ENCODE results near the gene SHISA7. TPM values are rescaled to one million over a fixed set of nuclear protein-coding genes. Genes with fewer than 3 reads are reported as not detected.

The SHISA7 gene
- total RNA-seq, 1 experiment from 2014 or later = not detected

DNA sequence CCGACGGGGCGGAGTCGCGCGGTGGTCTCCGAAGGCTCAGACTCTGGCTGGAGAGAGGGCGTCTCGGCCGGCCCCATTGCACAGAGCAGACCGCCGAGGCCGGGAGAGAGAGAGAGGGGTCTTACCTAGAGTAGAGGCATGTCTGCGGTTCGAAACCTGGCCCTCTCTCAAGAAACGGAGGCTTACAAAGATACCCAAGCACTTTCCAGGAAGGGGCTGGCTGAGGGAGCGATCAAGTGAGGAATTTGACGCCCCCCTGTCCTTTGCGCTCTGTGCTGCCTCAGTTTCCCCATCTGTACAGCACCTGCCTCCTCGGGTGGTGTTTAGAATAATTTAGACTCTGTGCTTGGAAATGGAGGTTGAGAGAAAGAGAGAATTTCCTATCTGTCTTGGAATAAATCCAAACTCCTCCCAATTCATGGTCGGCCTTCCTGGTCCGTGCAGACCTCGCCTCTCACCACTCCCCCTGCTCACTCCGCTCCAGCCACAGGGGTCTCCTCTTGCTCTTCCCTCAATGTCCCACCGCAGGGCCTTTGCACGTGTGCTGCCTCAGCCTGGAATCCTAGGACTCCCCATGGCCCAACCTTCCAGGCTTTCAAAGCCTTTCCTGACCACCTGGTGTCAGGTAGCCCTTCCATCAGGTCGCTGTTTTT is 19.0 kb upstream of the SHISA7 start:
- peak; percentile 44 for DNase-seq
- H3F3A ChIP-seq (ENCODE audit: low read length, unreplicated experiment) = no peaks in the 10 kb centered on the region
- H3K36me3 ChIP-seq (ENCODE audit: low read depth, low read length) = no peaks in the 10 kb centered on the region
- H3K27me3 ChIP-seq (ENCODE audit: low read length) = no peaks in the 10 kb centered on the region
- no peak for ATAC-seq
- POLR2A ChIA-PET (ENCODE audit: unreplicated experiment) = interaction anchor here (0.6 to 1.1 kb wide), 6 partner anchors 12 to 1817 kb away, joined by 3 to 17 read pairs (median 4); no protein-coding TSS in a partner anchor
- H3K4me1 ChIP-seq (ENCODE audit: insufficient read depth, low read length) = peaks cover 13% of the 10 kb centered on the region
- no peaks in the 10 kb centered on the region for H3K9me2 ChIP-seq (replicated peaks; ENCODE audit: low read length)
- peak overlapping the region; percentile 75 for H3K4me3 ChIP-seq (ENCODE audit: low read length)
- peaks cover 27% of the 10 kb centered on the region for H3K79me2 ChIP-seq (ENCODE audit: low read length)
- BruUV-seq (replicated peaks) = TSS peak; percentile 87
- no peaks in the 10 kb centered on the region for H3K9me3 ChIP-seq (ENCODE audit: low read length)
- intact Hi-C loops (cut with micrococcal nuclease) = loop anchor here (5.0 kb wide), 1 partner anchor 170 kb away; no protein-coding TSS in a partner anchor
- H4K20me1 ChIP-seq (ENCODE audit: low read length) = peaks cover 6% of the 10 kb centered on the region; the same call in 1 of the 2 replicates
- peak overlapping the region; percentile 63 for H3K9ac ChIP-seq (ENCODE audit: low read length)
- peak overlapping the region; percentile 93 for H3K4me2 ChIP-seq (ENCODE audit: low read length)
- H2AFZ ChIP-seq (ENCODE audit: low read length) = peak overlapping the region; percentile 96
- H3K27ac ChIP-seq (ENCODE audit: low read length) = no peak overlapping the region
- CTCF ChIA-PET = interaction anchor here (0.7 to 1.1 kb wide), 4 partner anchors 42 to 487 kb away, joined by 3 to 11 read pairs (median 4); no protein-coding TSS in a partner anchor
- TF ChIP-seq EZH2phosphoT487 (IDR thresholded peaks at IDR 0.05; ENCODE audit: borderline replicate concordance, low read length) = no peak
- TF ChIP-seq EZH2 (IDR thresholded peaks at IDR 0.05; ENCODE audit: low read length, unreplicated experiment) = no peak

DNA sequence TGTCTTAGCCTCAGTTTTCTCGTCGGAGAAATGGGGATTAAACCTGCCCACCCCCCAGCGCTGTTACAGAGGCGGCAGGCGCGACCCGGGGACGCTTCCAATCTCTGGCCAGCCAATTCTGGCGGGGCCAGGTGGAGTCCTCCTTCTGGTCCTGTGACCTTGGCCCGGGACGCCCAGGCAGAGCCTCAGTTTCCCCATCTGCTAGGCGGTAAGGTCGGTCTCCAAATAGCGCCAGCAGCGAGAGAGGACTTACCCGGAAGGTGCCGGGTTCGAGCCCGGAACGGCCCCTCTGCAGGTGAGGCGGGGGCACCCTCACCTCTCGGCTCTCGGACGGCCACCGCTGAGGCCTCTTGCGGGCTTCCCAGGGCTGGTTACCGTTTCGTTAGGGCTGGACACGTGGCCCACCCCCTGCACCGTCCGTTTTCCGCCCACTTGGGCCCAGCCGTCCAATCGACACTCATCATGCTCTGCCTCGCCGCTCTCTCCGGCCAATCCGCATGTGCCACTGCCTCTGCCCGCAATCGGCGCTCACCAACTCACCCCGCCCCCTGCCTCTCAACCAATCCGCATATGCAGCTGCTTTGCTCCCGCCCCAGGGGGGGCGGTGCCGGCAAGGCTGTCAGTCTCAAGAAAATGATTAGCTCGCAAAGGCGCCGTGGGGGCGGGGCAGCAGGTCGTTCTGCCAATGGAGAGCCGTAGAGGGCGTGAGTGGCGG is 18.3 kb upstream of the SHISA7 start, which contains the start of gene ISOC2:
TSS of gene ISOC2 (minus strand) at position 384 of the 715 bp plus-strand sequence. CDS start 5,156 bp downstream, outside the sequence.
- CTCF ChIA-PET = interaction anchor here (0.7 to 1.1 kb wide), 4 partner anchors 43 to 487 kb away, joined by 3 to 11 read pairs (median 4); no protein-coding TSS in a partner anchor
- H3K27me3 ChIP-seq (ENCODE audit: low read length) = no peaks in the 10 kb centered on the region
- no peaks in the 10 kb centered on the region for H3K9me3 ChIP-seq (ENCODE audit: low read length)
- POLR2A ChIA-PET (ENCODE audit: unreplicated experiment) = interaction anchor here (0.6 to 1.1 kb wide), 7 partner anchors 12 to 1817 kb away, joined by 3 to 17 read pairs (median 4); no protein-coding TSS in a partner anchor
- H3K4me1 ChIP-seq (ENCODE audit: insufficient read depth, low read length) = peaks cover 13% of the 10 kb centered on the region
- H2AFZ ChIP-seq (ENCODE audit: low read length) = peak within 1 kb of the TSS; percentile 96
- H3K9ac ChIP-seq (ENCODE audit: low read length) = peak within 1 kb of the TSS; percentile 97
- 0 out of 2 replicates have a peak, but pooled peaks cover 2% of the 10 kb centered on the region for H3K36me3 ChIP-seq (ENCODE audit: low read depth, low read length)
- peak; percentile 100 for DNase-seq
- H3K4me3 ChIP-seq (ENCODE audit: low read length) = peak within 1 kb of the TSS; percentile 91
- TSS peak; percentile 57 for BruUV-seq (replicated peaks)
- no peaks in the 10 kb centered on the region for H3F3A ChIP-seq (ENCODE audit: low read length, unreplicated experiment)
- TF ChIP-seq, protein P1, sequence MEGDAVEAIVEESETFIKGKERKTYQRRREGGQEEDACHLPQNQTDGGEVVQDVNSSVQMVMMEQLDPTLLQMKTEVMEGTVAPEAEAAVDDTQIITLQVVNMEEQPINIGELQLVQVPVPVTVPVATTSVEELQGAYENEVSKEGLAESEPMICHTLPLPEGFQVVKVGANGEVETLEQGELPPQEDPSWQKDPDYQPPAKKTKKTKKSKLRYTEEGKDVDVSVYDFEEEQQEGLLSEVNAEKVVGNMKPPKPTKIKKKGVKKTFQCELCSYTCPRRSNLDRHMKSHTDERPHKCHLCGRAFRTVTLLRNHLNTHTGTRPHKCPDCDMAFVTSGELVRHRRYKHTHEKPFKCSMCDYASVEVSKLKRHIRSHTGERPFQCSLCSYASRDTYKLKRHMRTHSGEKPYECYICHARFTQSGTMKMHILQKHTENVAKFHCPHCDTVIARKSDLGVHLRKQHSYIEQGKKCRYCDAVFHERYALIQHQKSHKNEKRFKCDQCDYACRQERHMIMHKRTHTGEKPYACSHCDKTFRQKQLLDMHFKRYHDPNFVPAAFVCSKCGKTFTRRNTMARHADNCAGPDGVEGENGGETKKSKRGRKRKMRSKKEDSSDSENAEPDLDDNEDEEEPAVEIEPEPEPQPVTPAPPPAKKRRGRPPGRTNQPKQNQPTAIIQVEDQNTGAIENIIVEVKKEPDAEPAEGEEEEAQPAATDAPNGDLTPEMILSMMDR (conservative IDR thresholded peaks at IDR 0.05; ENCODE audit: low read depth, low read length) = no peak
- TF ChIP-seq EZH2 (IDR thresholded peaks at IDR 0.05; ENCODE audit: low read length, unreplicated experiment) (no peak), EZH2phosphoT487 (IDR thresholded peaks at IDR 0.05; ENCODE audit: borderline replicate concordance, low read length) (no peak)
- peaks cover 27% of the 10 kb centered on the region for H3K79me2 ChIP-seq (ENCODE audit: low read length)
- H3K4me2 ChIP-seq (ENCODE audit: low read length) = peak within 1 kb of the TSS; percentile 97
- intact Hi-C loops (cut with micrococcal nuclease) = loop anchor here (5.0 kb wide), 1 partner anchor 171 kb away; no protein-coding TSS in a partner anchor
- ATAC-seq = peak; percentile 97
- H3K9me2 ChIP-seq (replicated peaks; ENCODE audit: low read length) = no peaks in the 10 kb centered on the region
- H3K27ac ChIP-seq (ENCODE audit: low read length) = peak within 1 kb of the TSS; percentile 81
- peaks cover 6% of the 10 kb centered on the region; the same call in 1 of the 2 replicates for H4K20me1 ChIP-seq (ENCODE audit: low read length)
